Activated CD8-positive, alpha-beta T cell treated with anti-CD3 and anti-CD28 coated beads, Interleukin-2, amount 10 ng/mL, durations not matched to agents 7 days and 5 days (primary cell): ENCODE data around the gene STAB1. TPM values are rescaled to one million over a fixed set of nuclear protein-coding genes. Genes with fewer than 3 reads are reported as not detected.

Experiments used
- ATAC-seq: fragments of 150-1000 bp; cut with Tn5 transposase; one replicate; pipeline ENCODE4 v1.10.0; 2021; ENCODE audit warnings: moderate library complexity
- CTCF ChIA-PET: fragments of 350-600 bp; sonication (Branson Sonifier 250); formaldehyde crosslinking; loops from one replicate; lab custom pipeline; 2021; ENCODE audit warnings: antibody characterized with exemption; lab: Charles Lee
- POLR2A ChIA-PET: fragments of 350-600 bp; sonication (Branson Sonifier 250); formaldehyde crosslinking; loops from one replicate; lab custom pipeline; 2021; ENCODE audit warnings: antibody characterized with exemption; lab: Charles Lee
- DNase-seq: peaks from one replicate; pipeline ENCODE4 v3.0.0-alpha.2; 2020
- H3K27ac Mint-ChIP-seq: one replicate; pipeline ENCODE4 v1.8.0; 2021; ENCODE audit warnings: mild to moderate bottlenecking, mixed read lengths
- H3K27me3 Mint-ChIP-seq: one replicate; pipeline ENCODE4 v1.8.0; 2021; ENCODE audit warnings: low read depth, mixed read lengths
- H3K36me3 Mint-ChIP-seq: one replicate; pipeline ENCODE4 v1.8.0; 2021; ENCODE audit warnings: low read depth, mixed read lengths
- H3K4me1 Mint-ChIP-seq: one replicate; pipeline ENCODE4 v1.8.0; 2021; ENCODE audit warnings: low read depth, mixed read lengths
- H3K4me3 Mint-ChIP-seq: one replicate; pipeline ENCODE4 v1.8.0; 2021; ENCODE audit warnings: mild to moderate bottlenecking, mixed read lengths
- H3K9me3 Mint-ChIP-seq: one replicate; pipeline ENCODE4 v1.8.0; 2022; ENCODE audit warnings: mixed read lengths; ENCODE audit not compliant: insufficient read depth
- total RNA-seq, 2 experiments: library from RNA; stranded (reverse); gene quantifications; one replicate each; pipeline ENCODE4 v1.2.3, GENCODE V29; 2021

Gene STAB1
- total RNA-seq, 2 experiments from 2014 or later = 0.05 TPM; not detected in 1

GRCh38 chr3:52502808-52503350 is 7.7 kb downstream of the STAB1 start:
- ChIA-PET POLR2A (no interaction called here), CTCF (no interaction called here)
- Mint-ChIP-seq H3K4me3 (no peak overlapping the region), H3K9me3 (no peaks in the 10 kb centered on the region), H3K4me1 (peaks cover 10% of the 10 kb centered on the region), H3K36me3 (no peaks in the 10 kb centered on the region), H3K27ac (no peak overlapping the region), H3K27me3 (peaks cover 8% of the 10 kb centered on the region)
- no peak for DNase-seq
- no peak for ATAC-seq

- ChIA-PET POLR2A (no interaction called here), CTCF (no interaction called here)
- Mint-ChIP-seq H3K4me1 (peaks cover 2% of the 10 kb centered on the region), H3K36me3 (no peaks in the 10 kb centered on the region), H3K4me3 (no peak overlapping the region), H3K27ac (no peak overlapping the region), H3K9me3 (no peaks in the 10 kb centered on the region), H3K27me3 (peaks cover 8% of the 10 kb centered on the region)
- ATAC-seq (no peak), DNase-seq (no peak)
Observed at GRCh38 chr3:52503788-52504424, 8.8 kb downstream of the STAB1 start.

DNA sequence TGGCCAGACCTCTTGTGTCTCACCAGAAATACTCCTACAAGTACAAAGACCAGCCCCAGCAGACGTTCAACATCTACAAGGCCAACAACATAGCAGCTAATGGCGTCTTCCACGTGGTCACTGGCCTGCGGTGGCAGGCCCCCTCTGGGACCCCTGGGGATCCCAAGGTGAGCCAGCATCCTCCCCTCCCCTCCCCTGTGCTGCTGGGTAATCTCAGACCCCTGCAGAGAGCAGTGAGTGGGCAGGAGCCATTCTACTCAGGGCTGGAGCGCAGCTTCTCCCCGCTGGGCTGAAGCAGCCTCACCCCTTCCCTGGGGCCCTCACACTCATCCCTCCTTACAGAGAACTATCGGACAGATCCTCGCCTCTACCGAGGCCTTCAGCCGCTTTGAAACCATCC is 9.8 kb downstream of the STAB1 start:
- POLR2A ChIA-PET = no interaction called here

GRCh38 chr3:52506266-52506966 is 11.3 kb downstream of the STAB1 start:
- ChIA-PET CTCF (no interaction called here), POLR2A (no interaction called here)
- DNase-seq (no peak), ATAC-seq (no peak)
- H3K4me1 Mint-ChIP-seq = no peaks in the 10 kb centered on the region
- no peaks in the 10 kb centered on the region for H3K36me3 Mint-ChIP-seq
- H3K9me3 Mint-ChIP-seq = no peaks in the 10 kb centered on the region
- no peak overlapping the region for H3K27ac Mint-ChIP-seq
- no peak overlapping the region for H3K4me3 Mint-ChIP-seq
- H3K27me3 Mint-ChIP-seq = no peaks in the 10 kb centered on the region

More for the DNA sequence above, 9.8 kb downstream of the STAB1 start:
- H3K9me3 Mint-ChIP-seq = no peaks in the 10 kb centered on the region
- CTCF ChIA-PET = no interaction called here
- H3K27me3 Mint-ChIP-seq = peaks cover 5% of the 10 kb centered on the region
- H3K36me3 Mint-ChIP-seq = no peaks in the 10 kb centered on the region
- no peak overlapping the region for H3K4me3 Mint-ChIP-seq
- ATAC-seq (no peak), DNase-seq (no peak)
- H3K27ac Mint-ChIP-seq = no peak overlapping the region
- H3K4me1 Mint-ChIP-seq = no peaks in the 10 kb centered on the region

GRCh38 chr3:52507359-52507758 is 12.2 kb downstream of the STAB1 start:
- no peaks in the 10 kb centered on the region for H3K27me3 Mint-ChIP-seq
- ATAC-seq = no peak
- no peak for DNase-seq
- H3K27ac Mint-ChIP-seq = no peak overlapping the region
- CTCF ChIA-PET = no interaction called here
- no peak overlapping the region for H3K4me3 Mint-ChIP-seq
- POLR2A ChIA-PET = no interaction called here
- H3K4me1 Mint-ChIP-seq = no peaks in the 10 kb centered on the region
- no peaks in the 10 kb centered on the region for H3K36me3 Mint-ChIP-seq
- no peaks in the 10 kb centered on the region for H3K9me3 Mint-ChIP-seq

GRCh38 chr3:52509753-52510328 is 14.7 kb downstream of the STAB1 start:
- no peak overlapping the region for H3K27ac Mint-ChIP-seq
- DNase-seq (no peak), ATAC-seq (no peak)
- no peaks in the 10 kb centered on the region for H3K4me1 Mint-ChIP-seq
- ChIA-PET POLR2A (no interaction called here), CTCF (no interaction called here)
- H3K9me3 Mint-ChIP-seq = no peaks in the 10 kb centered on the region
- no peaks in the 10 kb centered on the region for H3K27me3 Mint-ChIP-seq
- H3K36me3 Mint-ChIP-seq = no peaks in the 10 kb centered on the region
- H3K4me3 Mint-ChIP-seq = no peak overlapping the region

DNA sequence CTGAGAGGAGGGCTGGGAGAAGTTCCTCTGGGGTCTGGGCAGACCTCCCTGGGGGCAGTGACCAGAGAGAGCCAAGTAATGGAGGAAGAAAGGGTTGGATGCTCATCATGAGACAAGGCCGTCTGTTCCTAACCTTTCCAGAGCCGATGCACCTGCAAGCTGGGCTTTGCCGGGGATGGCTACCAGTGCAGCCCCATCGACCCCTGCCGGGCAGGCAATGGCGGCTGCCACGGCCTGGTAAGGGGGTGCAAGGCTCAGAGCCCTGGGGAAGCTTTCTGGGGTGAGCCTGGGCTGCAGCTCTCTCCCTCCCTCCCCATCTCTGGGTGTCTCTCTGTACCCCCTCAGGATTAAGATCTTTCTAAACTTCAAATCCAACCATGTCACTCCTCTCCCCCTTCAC is 16.4 kb downstream of the STAB1 start:
- no peaks in the 10 kb centered on the region for H3K36me3 Mint-ChIP-seq
- no peak overlapping the region for H3K4me3 Mint-ChIP-seq
- H3K4me1 Mint-ChIP-seq = no peaks in the 10 kb centered on the region
- POLR2A ChIA-PET = no interaction called here
- ATAC-seq (no peak), DNase-seq (no peak)
- no peaks in the 10 kb centered on the region for H3K27me3 Mint-ChIP-seq
- CTCF ChIA-PET = no interaction called here
- no peak overlapping the region for H3K27ac Mint-ChIP-seq
- H3K9me3 Mint-ChIP-seq = no peaks in the 10 kb centered on the region

- Mint-ChIP-seq H3K27ac (no peak overlapping the region), H3K36me3 (no peaks in the 10 kb centered on the region), H3K4me1 (no peaks in the 10 kb centered on the region), H3K4me3 (no peak overlapping the region), H3K9me3 (no peaks in the 10 kb centered on the region), H3K27me3 (no peaks in the 10 kb centered on the region)
- CTCF ChIA-PET = no interaction called here
- ATAC-seq (no peak), DNase-seq (no peak)
- POLR2A ChIA-PET = no interaction called here
Observed at GRCh38 chr3:52512105-52512504, 17.0 kb downstream of the STAB1 start.

GRCh38 chr3:52512727-52513126 is 17.6 kb downstream of the STAB1 start:
- H3K9me3 Mint-ChIP-seq = no peaks in the 10 kb centered on the region
- ChIA-PET CTCF (no interaction called here), POLR2A (no interaction called here)
- DNase-seq = no peak
- H3K27ac Mint-ChIP-seq = no peak overlapping the region
- no peaks in the 10 kb centered on the region for H3K36me3 Mint-ChIP-seq
- no peaks in the 10 kb centered on the region for H3K27me3 Mint-ChIP-seq
- no peaks in the 10 kb centered on the region for H3K4me1 Mint-ChIP-seq
- H3K4me3 Mint-ChIP-seq = no peak overlapping the region
- no peak for ATAC-seq

DNA sequence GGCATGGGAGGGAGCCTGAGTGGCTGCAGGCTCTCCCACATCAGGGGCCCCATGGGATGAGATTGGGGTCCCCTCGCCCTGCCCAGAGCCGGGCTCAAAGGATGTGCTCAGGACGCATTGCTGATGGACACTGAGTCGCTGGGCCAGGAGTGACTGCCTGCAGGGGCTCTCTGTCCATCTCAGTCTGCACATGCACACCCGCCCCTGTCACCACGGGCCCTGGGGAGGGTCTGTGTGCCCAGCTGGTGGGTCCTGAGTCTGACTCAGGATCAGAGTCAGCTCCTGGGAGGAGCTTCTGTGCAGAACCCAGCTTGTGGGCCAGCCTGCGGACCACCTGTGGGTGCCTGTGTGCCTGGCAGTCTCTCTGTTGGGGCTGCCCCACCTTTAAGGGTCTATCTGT is 18.1 kb downstream of the STAB1 start:
- CTCF ChIA-PET = no interaction called here
- Mint-ChIP-seq H3K4me3 (no peak overlapping the region), H3K4me1 (no peaks in the 10 kb centered on the region), H3K9me3 (no peaks in the 10 kb centered on the region), H3K27me3 (no peaks in the 10 kb centered on the region), H3K27ac (no peak overlapping the region), H3K36me3 (no peaks in the 10 kb centered on the region)
- POLR2A ChIA-PET = no interaction called here
- DNase-seq (no peak), ATAC-seq (no peak)

DNA sequence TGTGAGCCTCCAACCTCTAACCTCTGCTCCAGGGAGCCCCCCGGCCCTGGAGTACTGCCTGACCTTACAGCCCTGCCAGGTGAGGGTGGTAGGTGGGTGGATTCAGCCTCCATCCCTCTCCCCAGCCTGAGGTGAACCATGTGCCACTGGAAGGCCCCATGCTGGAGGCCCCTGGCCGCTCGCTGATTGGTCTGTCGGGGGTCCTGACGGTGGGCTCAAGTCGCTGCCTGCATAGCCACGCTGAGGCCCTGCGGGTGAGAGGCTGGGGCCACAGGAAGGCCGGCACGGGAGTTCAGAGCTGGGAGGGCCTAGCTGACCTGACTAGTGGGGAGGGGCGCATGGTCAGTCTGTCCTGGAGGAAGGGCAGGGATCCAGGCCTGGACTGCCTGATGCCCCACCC is 19.4 kb downstream of the STAB1 start:
- no peak for ATAC-seq
- Mint-ChIP-seq H3K27me3 (no peaks in the 10 kb centered on the region), H3K9me3 (no peaks in the 10 kb centered on the region), H3K27ac (no peak overlapping the region), H3K36me3 (no peaks in the 10 kb centered on the region), H3K4me1 (no peaks in the 10 kb centered on the region), H3K4me3 (no peak overlapping the region)
- ChIA-PET CTCF (no interaction called here), POLR2A (interaction anchor here (0.6 kb wide), 1 partner anchor 23 kb away, joined by 3 read pairs; no protein-coding TSS in a partner anchor)
- DNase-seq = no peak

- ATAC-seq = no peak
- Mint-ChIP-seq H3K4me1 (no peaks in the 10 kb centered on the region), H3K27ac (no peak overlapping the region), H3K4me3 (no peak overlapping the region), H3K9me3 (no peaks in the 10 kb centered on the region), H3K27me3 (no peaks in the 10 kb centered on the region), H3K36me3 (no peaks in the 10 kb centered on the region)
- ChIA-PET CTCF (no interaction called here), POLR2A (no interaction called here)
- DNase-seq = no peak
Observed at GRCh38 chr3:52515192-52515591, 20.1 kb downstream of the STAB1 start.
